ENCODE measurements around the gene ANKRD6. TPM values are rescaled to one million over a fixed set of nuclear protein-coding genes. Genes with fewer than 3 reads are reported as not detected.

ANKRD6 gene
- total RNA-seq, 1 donor from 2014 or later = 43.5 TPM

- no peak for DNase-seq (ENCODE audit: low spot score in 2 of 2, unreplicated experiment in 2 of 2)
- H3K9me3 Mint-ChIP-seq = peaks cover 4% of the 10 kb centered on the region
- H3K27me3 Mint-ChIP-seq (ENCODE audit: low read depth) = no peaks in the 10 kb centered on the region
- H3K4me1 Mint-ChIP-seq = peaks cover 12% of the 10 kb centered on the region
- H3K4me3 Mint-ChIP-seq = no peak overlapping the region
- no peak for TF ChIP-seq CTCF (IDR thresholded peaks at IDR 0.05; ENCODE audit: unreplicated experiment)
- H3K27ac Mint-ChIP-seq = no peak overlapping the region
- peaks cover 11% of the 10 kb centered on the region for H3K36me3 Mint-ChIP-seq
These were observed 93.0 kb downstream of the ANKRD6 start for GRCh38 chr6:89525786-89526562.

- H3K27ac Mint-ChIP-seq = no peak overlapping the region
- TF ChIP-seq CTCF (IDR thresholded peaks at IDR 0.05; ENCODE audit: unreplicated experiment) = no peak
These were observed 93.6 kb downstream of the ANKRD6 start for GRCh38 chr6:89526563-89526869.

GRCh38 chr6:89527634-89528033 is 94.7 kb downstream of the ANKRD6 start:
- Mint-ChIP-seq H3K27ac (no peak overlapping the region), H3K9me3 (peaks cover 8% of the 10 kb centered on the region), H3K27me3 (ENCODE audit: low read depth) (no peaks in the 10 kb centered on the region), H3K4me1 (peaks cover 12% of the 10 kb centered on the region), H3K4me3 (no peak overlapping the region), H3K36me3 (peaks cover 15% of the 10 kb centered on the region)
- DNase-seq (ENCODE audit: low spot score in 2 of 2, unreplicated experiment in 2 of 2) = no peak
- TF ChIP-seq CTCF (IDR thresholded peaks at IDR 0.05; ENCODE audit: unreplicated experiment) = no peak

More at GRCh38 chr6:89526563-89526869, 93.6 kb downstream of the ANKRD6 start:
- Mint-ChIP-seq H3K27me3 (ENCODE audit: low read depth) (no peaks in the 10 kb centered on the region), H3K4me1 (peaks cover 12% of the 10 kb centered on the region), H3K4me3 (no peak overlapping the region), H3K36me3 (peaks cover 11% of the 10 kb centered on the region), H3K9me3 (peaks cover 6% of the 10 kb centered on the region)
- DNase-seq (ENCODE audit: low spot score in 2 of 2, unreplicated experiment in 2 of 2) = no peak

- Mint-ChIP-seq H3K27me3 (ENCODE audit: low read depth) (no peaks in the 10 kb centered on the region), H3K9me3 (peaks cover 8% of the 10 kb centered on the region), H3K4me3 (no peak overlapping the region), H3K27ac (no peak overlapping the region), H3K36me3 (peaks cover 15% of the 10 kb centered on the region), H3K4me1 (peaks cover 12% of the 10 kb centered on the region)
- no peak for DNase-seq (ENCODE audit: low spot score in 2 of 2, unreplicated experiment in 2 of 2)
- TF ChIP-seq CTCF (IDR thresholded peaks at IDR 0.05; ENCODE audit: unreplicated experiment) = no peak
These were observed 95.9 kb downstream of the ANKRD6 start for GRCh38 chr6:89528866-89529265.

GRCh38 chr6:89530982-89531381 is 98.0 kb downstream of the ANKRD6 start:
- no peak for TF ChIP-seq CTCF (IDR thresholded peaks at IDR 0.05; ENCODE audit: unreplicated experiment)
- no peak for DNase-seq (ENCODE audit: low spot score in 2 of 2, unreplicated experiment in 2 of 2)
- H3K4me3 Mint-ChIP-seq = no peak overlapping the region
- no peak overlapping the region for H3K27ac Mint-ChIP-seq
- peaks cover 15% of the 10 kb centered on the region for H3K36me3 Mint-ChIP-seq
- peaks cover 4% of the 10 kb centered on the region for H3K9me3 Mint-ChIP-seq
- H3K27me3 Mint-ChIP-seq (ENCODE audit: low read depth) = no peaks in the 10 kb centered on the region
- H3K4me1 Mint-ChIP-seq = peaks cover 4% of the 10 kb centered on the region
